Pons (tissue), 1 donor: ENCODE data around the gene EPSTI1.
"Not testable (repeated sequence)": the region's sequence is repeated elsewhere in the genome, so short reads cannot be mapped to it uniquely, and the experiment has no call there.

ENCODE experiments used
- DNase-seq: peaks from one replicate; pipeline ENCODE4 v3.0.0-alpha.2; 2016; ENCODE audit warnings: low spot score

The EPSTI1 gene

GRCh38 chr13:42894765-42895243, 97.2 kb downstream of the EPSTI1 start:
- DNase-seq: no peak

GRCh38 chr13:42893214-42893671, 98.8 kb downstream of the EPSTI1 start:
- no peak for DNase-seq

- DNase-seq: no peak
Measured at GRCh38 chr13:42892760-42893159, 99.3 kb downstream of the EPSTI1 start.

GRCh38 chr13:42891591-42891990, 100.5 kb downstream of the EPSTI1 start:
- no peak for DNase-seq

GRCh38 chr13:42885325-42885724, 106.7 kb downstream of the EPSTI1 start:
- no peak for DNase-seq

GRCh38 chr13:42883771-42884467, 108.1 kb downstream of the EPSTI1 start:
- DNase-seq: no peak

- DNase-seq: no peak
Measured at GRCh38 chr13:42883142-42883541, 108.9 kb downstream of the EPSTI1 start.

- no peak for DNase-seq
Measured at GRCh38 chr13:42880056-42880605, 111.9 kb downstream of the EPSTI1 start.

GRCh38 chr13:42878721-42879120, 113.3 kb downstream of the EPSTI1 start:
- DNase-seq: no peak

- no peak for DNase-seq
Measured at GRCh38 chr13:42876887-42877545, 115.0 kb downstream of the EPSTI1 start.

GRCh38 chr13:42876270-42876714, 115.7 kb downstream of the EPSTI1 start:
- DNase-seq: no peak

- DNase-seq: no peak
Measured at GRCh38 chr13:42875475-42876269, 116.4 kb downstream of the EPSTI1 start.

- DNase-seq: no peak
Measured at GRCh38 chr13:42874221-42874620, 117.8 kb downstream of the EPSTI1 start.

- DNase-seq: no peak
Measured at GRCh38 chr13:42873081-42873480, 119.0 kb downstream of the EPSTI1 start.

- no peak for DNase-seq
Measured at GRCh38 chr13:42867232-42867631, 124.8 kb downstream of the EPSTI1 start.

- DNase-seq: no peak
Measured at GRCh38 chr13:42865768-42866102, 126.3 kb downstream of the EPSTI1 start.

- DNase-seq: no peak
Measured at GRCh38 chr13:42864952-42865767, 126.9 kb downstream of the EPSTI1 start.

GRCh38 chr13:42862370-42862769, 129.7 kb downstream of the EPSTI1 start:
- not testable (repeated sequence) for DNase-seq

- DNase-seq: no peak
Measured at GRCh38 chr13:42860485-42860884, 131.6 kb downstream of the EPSTI1 start.

GRCh38 chr13:42859760-42860159, 132.3 kb downstream of the EPSTI1 start:
- no peak for DNase-seq

GRCh38 chr13:42855410-42855809, 136.6 kb downstream of the EPSTI1 start:
- DNase-seq: no peak

GRCh38 chr13:42852136-42852535, 139.9 kb downstream of the EPSTI1 start:
- DNase-seq: no peak
